ENCODE measurements around the gene USP10. TPM values are rescaled to one million over a fixed set of nuclear protein-coding genes. Genes with fewer than 3 reads are reported as not detected.

Gene USP10
- total RNA-seq, 1 donor from 2014 or later: 67.8 TPM

DNA sequence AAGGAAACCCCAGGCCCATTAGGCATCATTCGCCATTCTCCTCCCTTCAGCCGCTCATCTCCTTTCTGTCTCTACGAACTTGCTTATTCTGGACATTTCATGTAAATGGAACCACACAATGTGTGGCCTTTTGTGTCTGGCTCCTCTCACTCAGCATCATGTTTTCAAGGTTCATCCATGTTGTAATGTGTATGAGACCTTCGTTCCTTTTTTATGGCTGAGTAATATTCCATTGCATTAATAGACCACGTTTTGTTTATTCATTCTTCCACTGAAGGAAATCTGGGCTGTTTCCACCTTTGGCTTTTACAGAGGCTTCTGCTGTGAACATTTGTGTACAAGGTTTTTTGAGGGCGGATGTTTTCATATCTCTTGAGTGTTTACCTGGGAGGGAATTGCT lies 123.2 kb downstream of the USP10 start:
- H3K27me3 ChIP-seq (ENCODE audit: control insufficient read depth, insufficient read depth, low read length): no peaks in the 10 kb centered on the region
- DNase-seq (ENCODE audit: low read depth): no peak
- TF ChIP-seq, protein P1, sequence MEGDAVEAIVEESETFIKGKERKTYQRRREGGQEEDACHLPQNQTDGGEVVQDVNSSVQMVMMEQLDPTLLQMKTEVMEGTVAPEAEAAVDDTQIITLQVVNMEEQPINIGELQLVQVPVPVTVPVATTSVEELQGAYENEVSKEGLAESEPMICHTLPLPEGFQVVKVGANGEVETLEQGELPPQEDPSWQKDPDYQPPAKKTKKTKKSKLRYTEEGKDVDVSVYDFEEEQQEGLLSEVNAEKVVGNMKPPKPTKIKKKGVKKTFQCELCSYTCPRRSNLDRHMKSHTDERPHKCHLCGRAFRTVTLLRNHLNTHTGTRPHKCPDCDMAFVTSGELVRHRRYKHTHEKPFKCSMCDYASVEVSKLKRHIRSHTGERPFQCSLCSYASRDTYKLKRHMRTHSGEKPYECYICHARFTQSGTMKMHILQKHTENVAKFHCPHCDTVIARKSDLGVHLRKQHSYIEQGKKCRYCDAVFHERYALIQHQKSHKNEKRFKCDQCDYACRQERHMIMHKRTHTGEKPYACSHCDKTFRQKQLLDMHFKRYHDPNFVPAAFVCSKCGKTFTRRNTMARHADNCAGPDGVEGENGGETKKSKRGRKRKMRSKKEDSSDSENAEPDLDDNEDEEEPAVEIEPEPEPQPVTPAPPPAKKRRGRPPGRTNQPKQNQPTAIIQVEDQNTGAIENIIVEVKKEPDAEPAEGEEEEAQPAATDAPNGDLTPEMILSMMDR (IDR thresholded peaks at IDR 0.05; ENCODE audit: insufficient read depth, low read length, poor library complexity, severe bottlenecking): no peak
- no peaks in the 10 kb centered on the region for H3K36me3 ChIP-seq (ENCODE audit: control insufficient read depth, insufficient read depth, low read length)
- H3K4me3 ChIP-seq (ENCODE audit: low read depth, low read length): no peak overlapping the region

DNA sequence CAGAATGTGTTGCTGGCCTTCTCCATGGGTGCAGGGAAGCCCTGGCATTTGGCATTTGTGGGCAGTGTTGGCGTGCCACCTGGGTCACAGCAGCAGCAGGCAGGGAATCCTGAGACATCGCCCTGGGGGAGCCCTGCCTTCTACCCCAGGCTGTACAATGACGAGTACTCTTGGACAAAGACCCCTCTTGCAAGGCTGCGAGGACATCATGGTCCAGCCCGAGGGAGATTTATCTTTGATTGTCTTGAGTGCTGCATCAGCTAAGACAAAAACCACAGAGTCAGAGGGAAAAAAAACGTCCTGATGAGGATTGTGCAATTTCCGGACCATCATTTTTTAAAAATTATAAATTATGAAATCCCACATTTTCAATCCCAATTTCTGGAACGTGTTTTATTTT lies 123.7 kb downstream of the USP10 start:
- no peak overlapping the region for H3K4me3 ChIP-seq (ENCODE audit: low read depth, low read length)
- no peak for DNase-seq (ENCODE audit: low read depth)
- no peaks in the 10 kb centered on the region for H3K27me3 ChIP-seq (ENCODE audit: control insufficient read depth, insufficient read depth, low read length)
- TF ChIP-seq, protein P1 (IDR thresholded peaks at IDR 0.05; ENCODE audit: insufficient read depth, low read length, poor library complexity, severe bottlenecking): no peak
- H3K36me3 ChIP-seq (ENCODE audit: control insufficient read depth, insufficient read depth, low read length): no peaks in the 10 kb centered on the region

DNA sequence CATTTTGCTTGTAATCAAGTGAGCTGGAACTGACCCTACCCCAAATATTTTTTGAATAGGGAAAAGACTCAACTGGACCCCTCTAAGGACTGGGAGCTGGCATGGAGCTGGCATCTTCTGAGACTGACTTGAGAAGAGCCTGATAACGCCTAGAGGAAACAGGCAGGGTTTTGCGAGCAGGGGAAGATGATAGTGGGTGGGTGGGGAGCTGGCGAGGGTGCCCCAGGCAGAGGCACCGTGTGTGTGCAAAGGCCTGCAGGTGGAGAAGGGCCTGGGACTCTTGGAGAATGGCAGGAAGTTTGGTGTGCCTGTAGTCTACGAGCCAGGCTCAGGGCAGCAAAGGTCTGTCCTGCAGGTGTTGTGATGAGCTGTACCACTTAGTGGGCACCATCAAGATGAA lies 124.1 kb downstream of the USP10 start:
- no peak for DNase-seq (ENCODE audit: low read depth)
- TF ChIP-seq, protein P1 (IDR thresholded peaks at IDR 0.05; ENCODE audit: insufficient read depth, low read length, poor library complexity, severe bottlenecking): no peak
- Histone ChIP-seq H3K27me3 (ENCODE audit: control insufficient read depth, insufficient read depth, low read length) (no peaks in the 10 kb centered on the region), H3K36me3 (ENCODE audit: control insufficient read depth, insufficient read depth, low read length) (no peaks in the 10 kb centered on the region), H3K4me3 (ENCODE audit: low read depth, low read length) (no peak overlapping the region)

DNA sequence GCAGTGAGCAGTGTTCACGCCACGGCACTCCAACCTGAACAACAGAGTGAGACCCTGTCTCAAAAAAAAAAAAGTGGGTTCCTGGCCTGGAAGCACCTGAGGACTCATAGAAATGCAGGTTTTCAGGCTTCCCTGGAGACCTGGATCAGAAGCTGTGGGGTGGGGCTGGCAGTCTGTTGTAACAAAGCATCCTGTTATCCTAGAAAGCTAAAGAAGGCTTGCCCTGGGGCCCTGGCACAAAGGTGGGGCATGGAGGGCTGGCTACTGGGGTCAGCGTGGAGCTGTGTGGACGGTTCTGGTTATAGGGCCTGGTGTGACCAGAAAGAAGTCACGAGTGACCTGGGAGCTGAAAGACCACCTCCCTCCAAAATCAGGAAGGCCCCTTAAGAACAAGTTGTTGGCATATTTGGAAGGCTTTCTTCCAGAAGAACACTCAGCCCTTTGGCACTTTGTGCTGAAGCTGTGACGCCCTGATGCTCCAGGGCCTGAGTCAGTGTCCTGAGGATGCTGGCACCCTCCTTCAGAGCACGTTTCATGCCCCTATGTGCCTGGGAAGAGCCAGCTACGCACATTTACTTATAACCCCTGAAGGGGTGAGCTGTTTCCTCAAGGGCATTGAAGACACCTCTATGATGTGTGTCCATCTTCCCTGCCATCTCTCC lies 126.2 kb downstream of the USP10 start:
- TF ChIP-seq, protein P1 (IDR thresholded peaks at IDR 0.05; ENCODE audit: insufficient read depth, low read length, poor library complexity, severe bottlenecking): no peak
- Histone ChIP-seq H3K4me3 (ENCODE audit: low read depth, low read length) (no peak overlapping the region), H3K36me3 (ENCODE audit: control insufficient read depth, insufficient read depth, low read length) (no peaks in the 10 kb centered on the region), H3K27me3 (ENCODE audit: control insufficient read depth, insufficient read depth, low read length) (no peaks in the 10 kb centered on the region)
- no peak for DNase-seq (ENCODE audit: low read depth)

DNA sequence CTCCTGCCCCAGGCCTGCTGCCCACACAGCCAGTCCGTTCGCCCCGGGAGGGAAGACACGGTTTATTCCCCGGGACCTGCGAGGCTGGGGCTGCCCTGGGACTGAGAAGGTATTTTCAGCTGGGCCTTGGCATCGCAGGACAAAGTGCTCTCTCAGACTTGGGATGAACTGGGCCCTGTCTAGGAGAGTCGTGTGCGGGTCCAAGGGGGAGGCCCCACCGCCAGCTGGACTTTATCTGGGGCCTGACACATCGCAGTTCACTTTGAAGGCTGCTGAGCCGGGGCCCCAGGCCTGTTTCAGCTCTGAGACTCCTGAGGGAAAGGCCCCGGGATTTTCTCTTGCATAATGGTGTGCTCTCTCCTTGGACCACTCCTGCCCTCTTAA lies 126.8 kb downstream of the USP10 start:
- H3K27me3 ChIP-seq (ENCODE audit: control insufficient read depth, insufficient read depth, low read length): no peaks in the 10 kb centered on the region
- no peak overlapping the region for H3K4me3 ChIP-seq (ENCODE audit: low read depth, low read length)
- H3K36me3 ChIP-seq (ENCODE audit: control insufficient read depth, insufficient read depth, low read length): no peaks in the 10 kb centered on the region
- DNase-seq (ENCODE audit: low read depth): no peak
- TF ChIP-seq, protein P1 (IDR thresholded peaks at IDR 0.05; ENCODE audit: insufficient read depth, low read length, poor library complexity, severe bottlenecking): no peak

DNA sequence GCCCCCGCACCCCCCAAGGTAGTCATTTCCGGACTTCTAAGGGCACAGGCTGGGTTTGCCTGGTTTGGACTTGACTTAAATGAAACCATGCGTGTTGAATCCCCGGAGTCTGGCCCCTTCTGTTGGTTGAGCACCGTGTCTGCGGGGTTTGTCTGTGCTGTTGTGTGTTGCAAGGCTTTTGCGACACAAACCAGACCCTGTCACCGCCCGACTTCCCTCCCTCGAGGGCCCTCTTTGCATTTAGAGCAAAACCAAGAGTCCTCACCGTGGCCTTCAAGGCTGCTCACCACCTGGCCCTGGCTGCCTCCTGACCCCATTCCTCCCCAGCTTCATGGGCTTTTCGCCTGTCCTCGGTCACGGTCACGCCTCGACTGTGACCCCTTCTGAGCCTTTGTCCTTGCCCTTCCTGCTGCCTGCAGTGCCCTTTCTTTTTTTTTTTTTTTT lies 127.4 kb downstream of the USP10 start:
- DNase-seq (ENCODE audit: low read depth): no peak
- H3K27me3 ChIP-seq (ENCODE audit: control insufficient read depth, insufficient read depth, low read length): no peaks in the 10 kb centered on the region
- TF ChIP-seq, protein P1 (IDR thresholded peaks at IDR 0.05; ENCODE audit: insufficient read depth, low read length, poor library complexity, severe bottlenecking): no peak
- no peak overlapping the region for H3K4me3 ChIP-seq (ENCODE audit: low read depth, low read length)
- no peaks in the 10 kb centered on the region for H3K36me3 ChIP-seq (ENCODE audit: control insufficient read depth, insufficient read depth, low read length)

Data from kidney epithelial cell (primary cell).